ENCODE data around the gene CDC26.

DNA sequence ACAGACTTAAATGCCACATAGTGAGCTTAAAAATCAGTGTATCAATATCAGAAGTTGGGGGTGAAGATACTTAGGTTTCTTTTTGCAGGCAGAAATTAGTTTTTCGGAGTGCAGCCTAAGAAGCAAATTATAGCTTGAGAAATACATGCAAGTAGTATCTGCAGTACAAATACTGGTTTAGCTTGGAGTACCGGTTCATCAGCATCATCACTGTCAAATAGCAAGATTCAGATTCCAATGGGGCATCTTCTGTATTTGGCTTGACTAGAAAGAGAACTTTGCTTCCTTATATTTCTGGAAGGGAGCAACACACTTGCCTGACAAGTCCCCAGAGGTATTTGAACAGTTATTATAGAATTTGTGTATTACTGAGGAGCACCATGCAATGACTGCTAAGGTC lies 34.2 kb downstream of the CDC26 start:
- TF ChIP-seq, protein P1, sequence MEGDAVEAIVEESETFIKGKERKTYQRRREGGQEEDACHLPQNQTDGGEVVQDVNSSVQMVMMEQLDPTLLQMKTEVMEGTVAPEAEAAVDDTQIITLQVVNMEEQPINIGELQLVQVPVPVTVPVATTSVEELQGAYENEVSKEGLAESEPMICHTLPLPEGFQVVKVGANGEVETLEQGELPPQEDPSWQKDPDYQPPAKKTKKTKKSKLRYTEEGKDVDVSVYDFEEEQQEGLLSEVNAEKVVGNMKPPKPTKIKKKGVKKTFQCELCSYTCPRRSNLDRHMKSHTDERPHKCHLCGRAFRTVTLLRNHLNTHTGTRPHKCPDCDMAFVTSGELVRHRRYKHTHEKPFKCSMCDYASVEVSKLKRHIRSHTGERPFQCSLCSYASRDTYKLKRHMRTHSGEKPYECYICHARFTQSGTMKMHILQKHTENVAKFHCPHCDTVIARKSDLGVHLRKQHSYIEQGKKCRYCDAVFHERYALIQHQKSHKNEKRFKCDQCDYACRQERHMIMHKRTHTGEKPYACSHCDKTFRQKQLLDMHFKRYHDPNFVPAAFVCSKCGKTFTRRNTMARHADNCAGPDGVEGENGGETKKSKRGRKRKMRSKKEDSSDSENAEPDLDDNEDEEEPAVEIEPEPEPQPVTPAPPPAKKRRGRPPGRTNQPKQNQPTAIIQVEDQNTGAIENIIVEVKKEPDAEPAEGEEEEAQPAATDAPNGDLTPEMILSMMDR (IDR thresholded peaks at IDR 0.05 in 8 of 11, conservative IDR thresholded peaks at IDR 0.05 in 3 of 11), result no peak
- no peak for TF ChIP-seq POLR2AphosphoS5 (IDR thresholded peaks at IDR 0.05)
